ENCODE measurements around the gene RAB13.

- TF ChIP-seq CTCF (IDR thresholded peaks at IDR 0.05) (no peak), POLR2AphosphoS5 (IDR thresholded peaks at IDR 0.05) (no peak)
These were observed 29.0 kb downstream of the RAB13 start for GRCh38 chr1:153956997-153957715.

Measured in esophagus muscularis mucosa (tissue), 3 donors.